ENCODE measurements around the gene MPDZ. TPM values are rescaled to one million over a fixed set of nuclear protein-coding genes. Genes with fewer than 3 reads are reported as not detected.

MPDZ gene
- total and polyA plus RNA-seq, 5 experiments from 2014 or later, result not detected

DNA sequence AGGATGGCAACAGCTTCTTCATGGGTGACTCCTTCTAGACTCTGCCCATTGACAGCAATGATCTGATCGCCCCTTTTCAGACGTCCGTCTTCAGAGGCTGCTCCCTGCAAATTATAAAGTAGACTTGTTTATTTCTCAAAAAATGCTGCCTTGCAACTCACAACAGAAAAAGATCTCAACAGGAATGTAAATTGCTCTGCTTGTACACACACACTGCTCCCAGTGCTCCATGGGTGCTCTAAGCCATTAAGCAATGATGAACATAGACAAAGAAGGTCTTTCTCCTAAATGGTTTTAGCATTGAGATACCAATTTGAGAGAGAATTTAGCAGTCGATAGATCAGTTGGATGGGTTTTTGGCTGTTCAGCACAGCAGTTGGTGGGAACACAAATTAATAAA lies 172.5 kb downstream of the MPDZ start:
- DNase-seq, result no peak
- no peak for ATAC-seq
- Mint-ChIP-seq H3K9me3 (peaks cover 0 to 5% (median under 1%) of the 10 kb centered on the region in 9 donors), H3K27ac (no peak overlapping the region), H3K27me3 (no peaks in the 10 kb centered on the region), H3K4me3 (no peak overlapping the region), H3K36me3 (no peaks in the 10 kb centered on the region), H3K4me1 (no peaks in the 10 kb centered on the region)
- POLR2A ChIA-PET, result no interaction called here

DNA sequence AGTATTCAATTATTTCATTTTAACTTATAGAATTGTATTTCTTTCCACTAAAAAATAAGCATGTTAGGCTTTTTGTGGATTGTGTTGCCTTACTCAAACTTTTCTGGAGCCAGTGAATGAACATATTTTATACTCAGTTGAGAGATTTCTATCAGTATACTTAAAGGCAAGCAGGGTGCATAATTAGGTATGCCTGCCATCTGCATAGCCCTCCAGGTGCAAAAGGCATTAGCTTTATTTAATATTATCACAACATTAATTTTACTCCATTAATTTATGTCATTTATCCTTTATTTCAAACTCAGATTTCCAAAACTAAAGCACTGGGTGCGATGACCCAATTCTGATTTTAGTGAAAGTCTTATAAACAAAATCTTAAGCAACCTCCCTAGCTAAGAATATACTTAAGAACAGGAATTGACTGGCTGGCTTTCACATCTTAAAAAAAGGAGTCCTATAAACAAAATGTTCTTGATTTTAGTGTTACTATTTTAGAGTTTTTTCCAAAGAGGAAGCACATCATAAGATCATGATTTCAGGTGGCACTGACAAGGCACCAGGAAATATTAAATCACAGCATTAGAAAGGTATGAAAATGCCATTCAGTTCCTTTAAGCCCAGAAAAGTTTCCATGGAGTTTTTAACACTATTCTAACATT lies 178.4 kb downstream of the MPDZ start:
- DNase-seq, result no peak
- Mint-ChIP-seq H3K4me3 (no peak overlapping the region), H3K27me3 (no peaks in the 10 kb centered on the region), H3K4me1 (no peaks in the 10 kb centered on the region), H3K9me3 (peaks cover 0 to 8% (median 0%) of the 10 kb centered on the region in 9 donors), H3K27ac (no peak overlapping the region), H3K36me3 (no peaks in the 10 kb centered on the region)
- ATAC-seq, result no peak
- POLR2A ChIA-PET, result no interaction called here

DNA sequence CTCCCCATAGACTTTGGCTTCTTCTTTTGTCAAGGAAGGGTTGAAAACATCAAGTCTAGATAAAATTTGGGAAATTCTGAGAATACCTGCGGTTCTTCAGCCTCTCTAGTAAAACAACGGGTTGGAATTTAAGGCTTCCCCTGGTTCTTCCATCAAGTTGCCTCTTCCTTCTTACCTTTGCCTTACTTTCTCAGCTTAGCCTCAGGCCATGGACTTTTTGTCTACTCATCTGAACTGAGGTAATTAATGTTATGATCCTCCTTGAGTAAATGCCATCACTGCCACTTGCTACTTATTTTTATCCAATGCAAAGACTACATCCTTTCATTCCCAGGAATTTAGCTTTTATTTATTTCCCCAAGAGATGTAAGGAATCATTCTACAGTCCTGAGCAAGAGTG lies 184.4 kb downstream of the MPDZ start:
- DNase-seq (no peak), ATAC-seq (no peak)
- Mint-ChIP-seq H3K27me3 (no peaks in the 10 kb centered on the region), H3K27ac (no peak overlapping the region), H3K9me3 (peaks cover 0 to 12% (median 3%) of the 10 kb centered on the region in 9 donors), H3K4me3 (no peak overlapping the region), H3K4me1 (no peaks in the 10 kb centered on the region), H3K36me3 (no peaks in the 10 kb centered on the region)
- POLR2A ChIA-PET, result no interaction called here

DNA sequence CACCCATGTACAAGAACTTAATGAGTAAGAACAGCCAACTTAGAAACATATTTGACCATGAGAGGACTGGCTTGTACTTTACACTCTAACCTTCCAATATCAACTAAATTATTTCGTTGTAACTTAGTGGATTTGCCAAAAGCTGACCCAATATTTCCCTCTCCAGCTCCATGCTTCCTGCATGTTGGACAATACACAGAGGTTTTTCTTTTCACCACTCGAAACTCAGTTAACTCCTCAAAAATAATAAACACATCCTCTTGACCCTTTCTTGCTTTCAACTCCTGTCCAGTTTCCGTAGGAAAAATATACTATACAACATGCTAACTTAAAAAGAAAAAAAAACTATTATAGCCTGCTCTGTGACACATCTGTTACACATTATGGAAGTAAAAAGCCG lies 188.9 kb downstream of the MPDZ start:
- Mint-ChIP-seq H3K27me3 (no peaks in the 10 kb centered on the region), H3K27ac (no peak overlapping the region), H3K9me3 (peaks cover 0 to 12% (median 3%) of the 10 kb centered on the region in 9 donors), H3K36me3 (no peaks in the 10 kb centered on the region), H3K4me3 (no peak overlapping the region), H3K4me1 (no peaks in the 10 kb centered on the region)
- POLR2A ChIA-PET, result no interaction called here
- no peak for ATAC-seq
- no peak for DNase-seq

DNA sequence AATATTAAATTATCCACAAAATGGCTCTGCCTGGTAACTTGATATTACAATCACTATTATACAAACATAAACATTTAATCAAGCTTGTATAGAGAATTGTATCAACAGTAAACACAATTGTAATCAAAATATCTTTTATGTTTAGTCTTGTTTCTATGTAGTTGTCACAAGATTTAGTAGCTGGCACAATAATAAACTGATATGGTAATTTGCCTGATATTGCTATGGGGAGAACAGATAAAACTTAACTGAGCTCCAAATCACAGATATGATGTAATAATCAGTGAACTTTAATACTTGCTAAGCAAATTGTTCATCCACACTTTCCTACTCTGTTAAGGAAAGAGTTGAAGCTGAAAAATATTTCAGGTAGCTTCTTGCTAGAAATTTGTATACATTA lies 189.8 kb downstream of the MPDZ start:
- H3K36me3 Mint-ChIP-seq, result no peaks in the 10 kb centered on the region
- H3K4me3 Mint-ChIP-seq, result no peak overlapping the region
- no peak for ATAC-seq
- no peak overlapping the region for H3K27ac Mint-ChIP-seq
- no peaks in the 10 kb centered on the region for H3K27me3 Mint-ChIP-seq
- POLR2A ChIA-PET, result no interaction called here
- no peaks in the 10 kb centered on the region for H3K4me1 Mint-ChIP-seq
- no peak for DNase-seq
- peaks cover 0 to 11% (median 4%) of the 10 kb centered on the region in 9 donors for H3K9me3 Mint-ChIP-seq

DNA sequence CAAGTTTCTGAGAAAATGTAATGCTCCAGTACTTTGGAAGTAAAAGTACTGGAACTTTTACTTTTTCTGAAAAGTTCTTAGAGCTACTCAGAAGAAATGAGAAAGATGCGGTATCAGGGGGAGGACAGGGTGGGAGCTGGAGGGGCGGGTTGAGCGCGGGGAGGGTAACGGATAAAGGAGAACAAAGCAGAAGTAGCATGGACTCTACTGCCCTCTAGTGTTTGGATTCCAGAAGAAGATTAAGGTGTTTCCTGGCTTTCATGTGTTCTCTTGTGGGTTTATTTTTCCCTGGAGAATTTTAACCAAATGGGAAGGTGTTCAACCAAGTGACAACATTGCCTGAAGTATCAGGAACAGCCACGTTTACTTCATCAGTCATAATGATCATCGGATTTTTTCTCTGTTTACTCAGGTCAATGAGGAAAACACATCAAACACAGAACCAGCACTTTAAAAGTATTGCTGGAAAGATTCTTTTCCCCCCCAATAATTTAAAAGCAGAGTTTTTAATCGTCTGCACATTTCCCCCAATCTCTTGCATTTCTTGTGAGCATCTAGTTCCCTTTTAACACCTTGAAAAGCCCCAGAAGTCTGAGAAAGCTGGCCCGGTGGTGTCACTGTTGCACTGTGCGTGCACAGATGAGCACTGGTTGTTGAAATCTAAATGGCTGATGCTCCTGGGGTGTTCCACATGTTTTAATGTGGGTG lies 190.6 kb downstream of the MPDZ start:
- H3K4me3 Mint-ChIP-seq, result no peak overlapping the region
- ATAC-seq (no peak), DNase-seq (no peak)
- POLR2A ChIA-PET, result no interaction called here
- no peaks in the 10 kb centered on the region for H3K4me1 Mint-ChIP-seq
- H3K36me3 Mint-ChIP-seq, result no peaks in the 10 kb centered on the region
- H3K27ac Mint-ChIP-seq, result no peak overlapping the region
- peaks cover 0 to 5% (median 3%) of the 10 kb centered on the region in 9 donors for H3K9me3 Mint-ChIP-seq
- no peaks in the 10 kb centered on the region for H3K27me3 Mint-ChIP-seq

DNA sequence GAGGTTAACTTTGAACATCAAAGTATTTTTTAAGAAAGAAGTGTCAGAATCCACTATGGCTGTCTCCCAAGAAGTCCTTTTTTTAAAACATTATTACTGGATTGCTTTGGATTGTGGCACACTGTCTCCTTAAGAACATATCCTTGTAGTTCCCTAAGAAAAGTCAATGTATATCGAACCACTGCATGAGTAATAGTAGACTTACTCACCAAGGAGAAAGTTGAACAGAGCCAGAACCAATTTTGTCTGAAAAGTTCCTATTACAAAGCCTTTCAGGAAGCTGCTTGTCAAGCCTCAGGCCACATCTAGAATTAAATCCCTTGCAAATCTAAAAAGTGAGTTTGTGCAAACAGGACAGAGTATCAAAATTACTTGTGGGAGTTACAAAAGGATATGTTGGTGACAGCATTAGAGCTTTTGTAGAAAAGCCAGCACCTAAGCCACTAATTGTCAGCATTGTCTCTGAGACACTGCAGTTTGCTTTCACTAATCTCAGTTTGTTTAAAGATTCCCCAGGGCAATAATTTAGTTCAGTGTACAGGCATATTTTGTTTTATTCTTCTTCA lies 195.4 kb downstream of the MPDZ start:
- Mint-ChIP-seq H3K27me3 (no peaks in the 10 kb centered on the region), H3K27ac (no peak overlapping the region), H3K4me1 (no peaks in the 10 kb centered on the region), H3K36me3 (no peaks in the 10 kb centered on the region), H3K4me3 (no peak overlapping the region), H3K9me3 (peaks cover 0 to 13% (median 3%) of the 10 kb centered on the region in 9 donors)
- ATAC-seq (no peak), DNase-seq (no peak)
- POLR2A ChIA-PET, result no interaction called here

DNA sequence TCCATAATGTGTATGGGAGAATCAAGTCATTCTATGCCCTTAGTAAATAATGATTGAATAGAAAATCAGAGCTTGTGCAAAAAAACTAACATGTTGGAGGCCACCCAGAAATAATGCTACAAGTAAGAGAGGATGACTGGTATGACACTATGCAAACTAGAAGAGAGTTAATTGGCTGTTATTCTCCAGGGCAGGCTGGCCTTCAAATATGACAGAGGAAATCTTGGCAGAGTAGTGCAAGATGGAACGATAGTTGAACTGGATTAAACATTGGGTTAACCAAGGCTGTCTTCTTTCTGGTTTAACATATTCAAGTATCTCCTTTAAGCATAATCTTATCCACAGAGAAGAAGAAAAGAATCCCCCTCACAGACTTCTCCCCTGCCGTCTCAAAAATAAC lies 196.1 kb downstream of the MPDZ start:
- Mint-ChIP-seq H3K36me3 (no peaks in the 10 kb centered on the region), H3K4me3 (no peak overlapping the region), H3K27me3 (no peaks in the 10 kb centered on the region), H3K4me1 (no peaks in the 10 kb centered on the region), H3K27ac (no peak overlapping the region), H3K9me3 (peaks cover 0 to 13% (median 3%) of the 10 kb centered on the region in 9 donors)
- POLR2A ChIA-PET, result no interaction called here
- no peak for DNase-seq
- ATAC-seq, result no peak

DNA sequence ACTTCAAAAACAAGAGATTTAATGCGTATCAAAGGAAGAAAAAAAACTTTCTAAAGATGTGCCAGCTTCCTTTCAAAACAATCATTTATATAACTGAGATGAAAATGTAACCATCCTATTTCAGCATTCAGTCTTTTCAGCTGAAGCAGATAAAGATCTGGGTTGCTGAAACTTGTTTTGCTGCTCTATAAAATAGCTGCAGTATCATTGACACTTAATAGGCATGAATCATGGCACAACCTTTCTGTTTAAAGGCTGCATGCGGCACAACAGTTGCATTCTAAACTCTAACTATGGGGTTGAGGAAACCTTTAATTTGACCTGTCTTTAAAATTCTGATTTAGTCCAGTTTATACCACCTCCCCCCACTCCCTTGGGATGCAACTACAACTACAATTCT lies 196.7 kb downstream of the MPDZ start:
- ATAC-seq (no peak), DNase-seq (no peak)
- no peak overlapping the region for H3K27ac Mint-ChIP-seq
- no peaks in the 10 kb centered on the region for H3K4me1 Mint-ChIP-seq
- no peak overlapping the region for H3K4me3 Mint-ChIP-seq
- H3K36me3 Mint-ChIP-seq, result no peaks in the 10 kb centered on the region
- POLR2A ChIA-PET, result no interaction called here
- H3K9me3 Mint-ChIP-seq, result peaks cover 0 to 13% (median 3%) of the 10 kb centered on the region in 9 donors
- no peaks in the 10 kb centered on the region for H3K27me3 Mint-ChIP-seq

DNA sequence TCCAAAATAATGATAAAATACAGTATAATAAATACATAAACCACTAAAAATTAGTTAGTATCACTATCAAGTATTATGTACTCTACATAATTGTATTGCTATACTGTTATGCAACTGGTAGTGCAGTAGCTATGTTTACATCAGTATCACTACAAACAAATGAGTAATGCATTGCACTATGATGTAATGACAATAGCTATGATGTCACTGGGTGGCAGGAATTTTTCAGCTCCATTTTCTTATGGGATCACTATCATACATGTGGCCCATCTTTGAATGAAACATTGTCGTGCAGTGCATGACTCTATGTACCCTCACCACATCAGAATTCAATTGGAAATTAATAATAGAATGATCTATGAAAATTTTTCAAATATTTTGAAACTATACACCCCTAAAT lies 201.3 kb downstream of the MPDZ start:
- H3K27ac Mint-ChIP-seq, result no peak overlapping the region
- no peaks in the 10 kb centered on the region for H3K36me3 Mint-ChIP-seq
- no peaks in the 10 kb centered on the region for H3K27me3 Mint-ChIP-seq
- no peaks in the 10 kb centered on the region for H3K4me1 Mint-ChIP-seq
- ATAC-seq (no peak), DNase-seq (no peak)
- H3K4me3 Mint-ChIP-seq, result no peak overlapping the region
- peaks cover 2 to 24% (median 10%) of the 10 kb centered on the region in 9 donors for H3K9me3 Mint-ChIP-seq
- POLR2A ChIA-PET, result no interaction called here

DNA sequence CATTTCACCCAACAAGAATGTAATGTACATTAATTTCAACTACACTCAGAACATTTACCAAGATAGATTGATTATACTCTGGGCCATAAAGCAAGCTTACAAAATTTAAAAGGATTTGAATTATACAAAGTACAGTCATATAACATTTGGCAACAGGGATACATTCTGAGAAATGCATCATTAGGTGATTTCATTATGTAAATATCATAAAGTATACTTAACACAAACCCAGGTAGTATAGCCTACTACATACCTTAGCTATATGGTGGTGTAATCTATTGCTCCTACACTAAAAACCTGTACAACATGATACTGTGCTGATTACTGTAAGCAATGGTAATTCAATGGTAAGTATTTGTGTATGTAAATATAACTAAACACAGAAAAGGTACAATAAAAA lies 202.9 kb downstream of the MPDZ start:
- no peak overlapping the region for H3K4me3 Mint-ChIP-seq
- POLR2A ChIA-PET, result no interaction called here
- H3K27ac Mint-ChIP-seq, result no peak overlapping the region
- DNase-seq (no peak), ATAC-seq (no peak)
- no peaks in the 10 kb centered on the region for H3K4me1 Mint-ChIP-seq
- peaks cover 2 to 29% (median 10%) of the 10 kb centered on the region in 9 donors for H3K9me3 Mint-ChIP-seq
- H3K36me3 Mint-ChIP-seq, result no peaks in the 10 kb centered on the region
- no peaks in the 10 kb centered on the region for H3K27me3 Mint-ChIP-seq

DNA sequence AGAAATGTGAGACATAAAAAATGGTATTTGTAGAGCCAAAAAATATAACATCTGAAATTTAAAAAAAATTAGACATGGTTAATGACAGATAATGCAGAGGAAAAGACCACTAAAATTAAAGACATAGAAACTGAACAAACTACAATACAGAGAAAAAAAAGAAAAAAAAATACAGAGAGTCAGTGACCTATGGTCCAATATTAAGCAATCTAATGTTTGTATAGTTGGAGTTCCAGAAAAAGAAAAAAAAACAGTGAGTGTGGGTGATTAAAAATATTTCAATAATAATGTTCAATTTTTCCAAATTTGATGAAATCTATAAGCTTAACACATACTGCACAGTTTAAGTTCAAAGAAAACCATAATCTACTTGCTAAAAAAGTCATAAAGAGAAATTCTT lies 207.6 kb downstream of the MPDZ start:
- no peaks in the 10 kb centered on the region for H3K36me3 Mint-ChIP-seq
- no peaks in the 10 kb centered on the region for H3K4me1 Mint-ChIP-seq
- POLR2A ChIA-PET, result no interaction called here
- peaks cover 2 to 29% (median 12%) of the 10 kb centered on the region in 9 donors for H3K9me3 Mint-ChIP-seq
- no peak overlapping the region for H3K27ac Mint-ChIP-seq
- ATAC-seq (no peak), DNase-seq (no peak)
- no peak overlapping the region for H3K4me3 Mint-ChIP-seq
- no peaks in the 10 kb centered on the region for H3K27me3 Mint-ChIP-seq

DNA sequence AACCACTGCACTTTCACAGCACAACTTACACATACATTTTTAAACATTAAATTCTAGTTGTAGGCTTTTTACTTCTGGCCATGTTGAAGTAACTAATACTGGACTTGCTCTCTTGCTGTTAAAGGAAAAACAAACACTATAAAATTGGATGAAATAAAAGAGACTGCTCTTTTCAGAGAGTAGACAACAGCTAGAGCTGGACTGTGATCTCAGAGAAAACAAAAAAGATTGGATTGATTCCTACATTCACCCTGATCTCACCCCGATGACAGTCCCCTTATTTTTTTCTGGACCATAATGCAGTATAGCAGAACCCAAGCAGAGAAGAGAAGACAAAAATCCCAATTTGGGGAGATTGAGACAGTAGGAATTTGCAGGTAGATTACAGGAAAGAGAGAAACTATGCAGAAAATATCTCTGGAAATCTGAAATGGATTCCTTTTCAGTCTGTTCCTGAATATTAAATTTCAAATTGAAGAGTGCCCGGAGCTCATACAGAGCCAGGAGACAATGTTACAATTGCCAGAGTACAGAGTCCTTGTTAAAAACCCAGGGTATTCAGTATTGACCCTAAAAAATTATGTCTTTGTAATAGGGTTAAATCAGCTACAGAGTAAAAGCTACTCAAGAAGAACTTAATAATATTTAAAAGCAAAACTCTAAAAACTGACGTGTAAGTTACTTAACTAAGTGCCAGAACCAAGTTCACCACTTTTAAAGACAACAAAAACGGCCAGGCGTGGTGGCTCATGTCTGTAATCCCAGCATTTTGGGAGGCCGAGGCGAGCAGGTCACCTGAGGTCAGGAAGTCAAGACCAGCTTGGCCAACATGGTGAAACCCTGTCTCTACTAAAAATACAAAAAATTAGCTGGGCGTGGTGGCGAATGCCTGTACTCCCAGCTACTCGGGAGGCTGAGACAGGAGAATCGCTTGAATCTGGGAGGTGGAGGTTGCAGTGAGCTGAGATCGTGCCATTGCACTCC lies 208.6 kb downstream of the MPDZ start:
- H3K4me1 Mint-ChIP-seq, result no peaks in the 10 kb centered on the region

More for the DNA sequence above, 208.6 kb downstream of the MPDZ start:
- DNase-seq (no peak), ATAC-seq (no peak)
- Mint-ChIP-seq H3K9me3 (peaks cover 2 to 29% (median 12%) of the 10 kb centered on the region in 9 donors), H3K27me3 (no peaks in the 10 kb centered on the region), H3K36me3 (no peaks in the 10 kb centered on the region), H3K4me3 (no peak overlapping the region), H3K27ac (no peak overlapping the region)
- POLR2A ChIA-PET, result no interaction called here
